H1 (cell line): ENCODE measurements around the gene KSR2. TPM values are rescaled to one million over a fixed set of nuclear protein-coding genes. Genes with fewer than 3 reads are reported as not detected.

Experiments used
- CTCF ChIA-PET: fragments of 300-600 bp; sonication (Branson Sonifier 250); formaldehyde crosslinking; loops from one replicate; lab custom pipeline; 2021; ENCODE audit not compliant: partially characterized antibody; lab: Charles Lee
- POLR2A ChIA-PET: fragments of 300-600 bp; sonication (Branson Sonifier 250); formaldehyde crosslinking; loops from one replicate; lab custom pipeline; 2021; ENCODE audit warnings: inconsistent platforms; ENCODE audit not compliant: partially characterized antibody; lab: Charles Lee
- DNase-seq, 2 experiments: peaks; one replicate each; pipeline versions ENCODE4 v3.0.0 to v3.0.0-alpha.2; 2010 to 2022; ENCODE audit warnings: low spot score in 2 of 2, low read depth in 1 of 2, mixed read lengths in 1 of 2
- FAIRE-seq: peaks from 2 replicates; lab custom pipeline; 2011; peaks lifted over from hg19 to GRCh38; lab: Jason Lieb, UNC
- H2AFZ ChIP-seq: 2 replicates; pipeline ENCODE4 v1.8.1; 2012; ENCODE audit warnings: low read length, inconsistent platforms
- H2AK5ac ChIP-seq: 2 replicates; pipeline ENCODE4 v1.6.1; 2013; ENCODE audit warnings: low read depth, low read length
- H2BK120ac ChIP-seq: replicated peaks from 2 replicates; pipeline ENCODE3; 2013; ENCODE audit warnings: low read depth, low read length, inconsistent platforms
- H2BK12ac ChIP-seq: 2 replicates; pipeline ENCODE4 v1.6.1; 2013; ENCODE audit warnings: low read depth, low read length
- H2BK15ac ChIP-seq: 2 replicates; pipeline ENCODE4 v1.6.1; 2013; ENCODE audit warnings: low read length
- H2BK20ac ChIP-seq: 2 replicates; pipeline ENCODE4 v1.6.1; 2013; ENCODE audit warnings: low read length
- H2BK5ac ChIP-seq: 2 replicates; pipeline ENCODE4 v1.6.1; 2013; ENCODE audit warnings: low read depth, low read length
- H3K14ac ChIP-seq: 2 replicates; pipeline ENCODE4 v1.6.1; 2013; ENCODE audit warnings: inconsistent platforms; ENCODE audit not compliant: insufficient read length
- H3K18ac ChIP-seq: 2 replicates; pipeline ENCODE4 v1.6.1; 2013; ENCODE audit warnings: low read length; ENCODE audit errors: extremely low read depth
- H3K23ac ChIP-seq: 2 replicates; pipeline ENCODE4 v1.6.1; 2013; ENCODE audit warnings: inconsistent platforms; ENCODE audit not compliant: insufficient read length
- H3K23me2 ChIP-seq: 2 replicates; pipeline ENCODE4 v1.6.1; 2013; ENCODE audit warnings: low read depth, low read length
- H3K27ac ChIP-seq: 2 replicates; pipeline ENCODE4 v1.6.1; 2011; ENCODE audit warnings: low read depth, low read length, inconsistent platforms
- H3K27me3 ChIP-seq, 4 experiments: replicated peaks in 1 of 4; 1 replicate in 1 of 4; 2 replicates in 3 of 4; pipeline versions ENCODE4 v1.6.1 to v1.8.1; 2011 to 2013; ENCODE audit warnings: low read length in 3 of 4, mild to moderate bottlenecking in 3 of 4, inconsistent platforms in 2 of 4, mixed read lengths in 2 of 4, moderate library complexity in 1 of 4; ENCODE audit not compliant: control insufficient read depth in 3 of 4, insufficient read depth in 3 of 4; ENCODE audit errors: extremely low read depth in 1 of 4
- H3K36me3 ChIP-seq, 4 experiments: 2 replicates each; pipeline versions ENCODE4 v1.6.1 to v1.8.1; 2011 to 2013; ENCODE audit warnings: mild to moderate bottlenecking in 4 of 4, low read length in 3 of 4, moderate library complexity in 2 of 4, control low read depth in 1 of 4, inconsistent platforms in 1 of 4; ENCODE audit not compliant: insufficient read depth in 4 of 4, control insufficient read depth in 2 of 4
- H3K4ac ChIP-seq: replicated peaks from 2 replicates; pipeline ENCODE3; 2013; ENCODE audit warnings: low read length, low read depth, mixed read lengths, inconsistent platforms; ENCODE audit not compliant: insufficient read length
- H3K4me1 ChIP-seq, 4 experiments: replicated peaks in 1 of 4; 1 replicate in 1 of 4; 2 replicates in 3 of 4; pipeline versions ENCODE4 v1.6.1 to v1.8.1; 2011 to 2013; ENCODE audit warnings: low read length in 3 of 4, inconsistent platforms in 2 of 4, mixed read lengths in 1 of 4; ENCODE audit not compliant: insufficient read depth in 4 of 4, control insufficient read depth in 3 of 4
- H3K4me2 ChIP-seq, 2 experiments: 2 replicates each; pipeline versions ENCODE4 v1.6.1 to v1.8.1; 2011 to 2013; ENCODE audit warnings: low read depth in 2 of 2, low read length in 2 of 2, control low read depth in 1 of 2, inconsistent platforms in 1 of 2, mild to moderate bottlenecking in 1 of 2; ENCODE audit not compliant: insufficient read depth in 1 of 2
- H3K4me3 ChIP-seq, 4 experiments: fragments of 200-600, 300-600 bp in 1 of 4; sonication (generic), shearing (Covaris generic), sonication (Bioruptor Twin) in 1 of 4; 2 replicates each; pipeline versions ENCODE4 v1.5.1 to v1.8.1; 2011 to 2016; ENCODE audit warnings: low read length in 4 of 4, low read depth in 3 of 4, control low read depth in 2 of 4, inconsistent platforms in 2 of 4, mild to moderate bottlenecking in 2 of 4, mixed read lengths in 1 of 4, moderate library complexity in 1 of 4; ENCODE audit not compliant: insufficient read depth in 2 of 4; ENCODE audit errors: extremely low read depth in 1 of 4
- H3K56ac ChIP-seq: replicated peaks from 2 replicates; pipeline ENCODE3; 2013; ENCODE audit warnings: low read depth, mild to moderate bottlenecking, mixed read lengths, low read length, inconsistent platforms; ENCODE audit not compliant: insufficient read length
- H3K79me1 ChIP-seq: 2 replicates; pipeline ENCODE4 v1.6.1; 2013; ENCODE audit warnings: low read depth, low read length, control low read depth
- H3K79me2 ChIP-seq, 2 experiments: 2 replicates each; pipeline versions ENCODE4 v1.6.1 to v1.8.1; 2012 to 2013; ENCODE audit warnings: low read length in 2 of 2, mild to moderate bottlenecking in 2 of 2, inconsistent platforms in 1 of 2; ENCODE audit not compliant: insufficient read depth in 2 of 2, control insufficient read depth in 1 of 2
- H3K9ac ChIP-seq, 4 experiments: replicated peaks in 1 of 4; 1 replicate in 1 of 4; 2 replicates in 3 of 4; pipeline versions ENCODE4 v1.6.1 to v1.8.1; 2011 to 2013; ENCODE audit warnings: low read depth in 3 of 4, low read length in 3 of 4, control low read depth in 2 of 4, mild to moderate bottlenecking in 2 of 4, moderate library complexity in 2 of 4, inconsistent platforms in 1 of 4; ENCODE audit errors: extremely low read depth in 1 of 4
- H3K9me3 ChIP-seq, 2 experiments: 2 replicates each; pipeline versions ENCODE4 v1.6.1 to v1.8.1; 2012 to 2013; ENCODE audit warnings: mild to moderate bottlenecking in 2 of 2, moderate library complexity in 2 of 2, control low read depth in 1 of 2, inconsistent platforms in 1 of 2, low read depth in 1 of 2, low read length in 1 of 2, mixed read lengths in 1 of 2; ENCODE audit not compliant: insufficient read depth in 2 of 2
- H4K20me1 ChIP-seq, 2 experiments: replicated peaks in 1 of 2; 2 replicates each; pipeline versions ENCODE3 to v1.8.1; 2011 to 2013; ENCODE audit warnings: inconsistent platforms in 2 of 2, low read length in 2 of 2, mild to moderate bottlenecking in 1 of 2; ENCODE audit not compliant: insufficient read depth in 2 of 2, control insufficient read depth in 1 of 2
- H4K5ac ChIP-seq: 2 replicates; pipeline ENCODE4 v1.6.1; 2013; ENCODE audit warnings: low read length, low read depth, mixed read lengths, inconsistent platforms; ENCODE audit not compliant: insufficient read length
- H4K8ac ChIP-seq: 2 replicates; pipeline ENCODE4 v1.8.0; 2013; ENCODE audit warnings: mild to moderate bottlenecking, moderate library complexity, low read length, inconsistent platforms; ENCODE audit not compliant: insufficient read depth; ENCODE audit errors: extremely low read depth
- H4K91ac ChIP-seq: replicated peaks from 2 replicates; pipeline ENCODE3; 2013; ENCODE audit warnings: low read length, mixed read lengths, inconsistent platforms; ENCODE audit not compliant: insufficient read length
- CEBPB ChIP-seq: IDR thresholded peaks from 2 replicates; pipeline ENCODE4 v1.6.1; 2012; ENCODE audit warnings: low read depth, low read length
- RBBP5 ChIP-seq: IDR thresholded peaks from 2 replicates; pipeline ENCODE4 v1.7.1; 2012; ENCODE audit warnings: low read depth, mild to moderate bottlenecking, inconsistent platforms, low read length, moderate library complexity, borderline replicate concordance
- TAF1 ChIP-seq: IDR thresholded peaks from 2 replicates; pipeline ENCODE4 v1.6.1; 2011; ENCODE audit warnings: mild to moderate bottlenecking, low read depth, low read length
- WGBS, 2 experiments: shearing (Covaris generic) in 1 of 2; methylation state at CpG; one replicate each; pipeline versions ENCODE4 v1.1.6 to v1.1.7; 2013 to 2015; ENCODE audit warnings: low lambda C conversion rate in 2 of 2, mixed read lengths in 2 of 2, inconsistent platforms in 1 of 2, low coverage in 1 of 2, missing lambda C conversion rate in 1 of 2; ENCODE audit not compliant: insufficient replicate concordance in 2 of 2, insufficient coverage in 1 of 2, insufficient read length in 1 of 2; ENCODE audit errors: extremely low coverage in 1 of 2, missing lambda C conversion rate in 1 of 2; 5-methylcytosine and 5-hydroxymethylcytosine counted together
- polyA plus RNA-seq, 7 experiments: library from polyadenylated mRNA; depleted of rRNA in 3 of 7; stranded (reverse) in 5 of 7; unstranded in 2 of 7; fragments of >200 nt in 5 of 7; fragments of 200-250 nt in 2 of 7; gene quantifications; 1 replicate in 5 of 7; 2 replicates in 1 of 7; 4 replicates in 1 of 7; pipeline versions ENCODE4 v1.2.1 to v1.2.3, GENCODE V29; 2011 to 2013; ENCODE audit warnings: missing spikeins in 2 of 7, mixed read lengths in 2 of 7
- total RNA-seq: library from RNA; stranded (reverse); fragmentation: NEBNext Ultra II Directional; extraction: Animal tissue kit (Norgen Biotek cat#: 25700); gene quantifications from 2 replicates; pipeline ENCODE4 v1.2.1, GENCODE V29; 2021

Gene KSR2
- total and polyA plus RNA-seq, 2 of the 8 experiments (the other 6 are each of a cell fraction or from before 2014, with no cell fraction given) = 0.74 to 2.2 TPM

- no peaks in the 10 kb centered on the region for H3K79me2 ChIP-seq
- no peak overlapping the region for H3K27ac ChIP-seq
- no peak overlapping the region for H3K14ac ChIP-seq
- no peak overlapping the region for H4K91ac ChIP-seq
- no peak overlapping the region for H3K23ac ChIP-seq
- H4K20me1 ChIP-seq = no peaks in the 10 kb centered on the region
- no peak overlapping the region for H2BK120ac ChIP-seq
- no peaks in the 10 kb centered on the region for H3K9me3 ChIP-seq
- no peak overlapping the region for H3K4me3 ChIP-seq
- H3K4ac ChIP-seq = no peak overlapping the region
- no peak overlapping the region for H2AFZ ChIP-seq
- no peak overlapping the region for H3K56ac ChIP-seq
- DNase-seq (no peak), FAIRE-seq (no peak)
- no peak overlapping the region for H2BK5ac ChIP-seq
- no peaks in the 10 kb centered on the region for H3K23me2 ChIP-seq
- H2BK15ac ChIP-seq = no peak overlapping the region
- H3K36me3 ChIP-seq = no peaks in the 10 kb centered on the region
- no peak overlapping the region for H4K5ac ChIP-seq
- H2BK12ac ChIP-seq = no peak overlapping the region
- no peak overlapping the region for H3K4me2 ChIP-seq
- H3K79me1 ChIP-seq = no peaks in the 10 kb centered on the region
- peaks cover 3 to 10% (median 6%) of the 10 kb centered on the region in 4 experiments for H3K4me1 ChIP-seq
- WGBS, 2 experiments = 73% methylated on average over 8 of the region's 8 CpGs; no CpG with 5 or more reads in 1 of the 2 experiments
- CTCF ChIA-PET = interaction anchor here (1.2 to 2.5 kb wide), 6 partner anchors 12 to 473 kb away, joined by 3 to 9 read pairs (median 6); no protein-coding TSS in a partner anchor
- POLR2A ChIA-PET = no interaction called here
- no peak overlapping the region for H2AK5ac ChIP-seq
- H3K18ac ChIP-seq = no peak overlapping the region
- no peak overlapping the region for H2BK20ac ChIP-seq
- no peaks in the 10 kb centered on the region for H3K27me3 ChIP-seq
- H4K8ac ChIP-seq = no peak overlapping the region
- no peak overlapping the region for H3K9ac ChIP-seq
- TF ChIP-seq TAF1 = no peak
- TF ChIP-seq CEBPB = no peak
- TF ChIP-seq RBBP5 = no peak
Observed at GRCh38 chr12:117686911-117687377, 281.8 kb downstream of the KSR2 start.
